Stimulated activated CD4-positive, alpha-beta T cell treated with anti-CD3 and anti-CD28 coated beads, Interleukin-15, amount 100 ng/mL, for 1 hour (primary cell): ENCODE measurements around the gene WASF1.
"Not testable (repeated sequence)": the region's sequence is repeated elsewhere in the genome, so short reads cannot be mapped to it uniquely, and the experiment has no call there.

Experiments
- DNase-seq, 2 donors: peaks; one replicate each; pipeline ENCODE4 v3.0.0-alpha.2; 2020; ENCODE audit warnings: low read depth in 1 of 2, low spot score in 1 of 2

Gene WASF1

DNA sequence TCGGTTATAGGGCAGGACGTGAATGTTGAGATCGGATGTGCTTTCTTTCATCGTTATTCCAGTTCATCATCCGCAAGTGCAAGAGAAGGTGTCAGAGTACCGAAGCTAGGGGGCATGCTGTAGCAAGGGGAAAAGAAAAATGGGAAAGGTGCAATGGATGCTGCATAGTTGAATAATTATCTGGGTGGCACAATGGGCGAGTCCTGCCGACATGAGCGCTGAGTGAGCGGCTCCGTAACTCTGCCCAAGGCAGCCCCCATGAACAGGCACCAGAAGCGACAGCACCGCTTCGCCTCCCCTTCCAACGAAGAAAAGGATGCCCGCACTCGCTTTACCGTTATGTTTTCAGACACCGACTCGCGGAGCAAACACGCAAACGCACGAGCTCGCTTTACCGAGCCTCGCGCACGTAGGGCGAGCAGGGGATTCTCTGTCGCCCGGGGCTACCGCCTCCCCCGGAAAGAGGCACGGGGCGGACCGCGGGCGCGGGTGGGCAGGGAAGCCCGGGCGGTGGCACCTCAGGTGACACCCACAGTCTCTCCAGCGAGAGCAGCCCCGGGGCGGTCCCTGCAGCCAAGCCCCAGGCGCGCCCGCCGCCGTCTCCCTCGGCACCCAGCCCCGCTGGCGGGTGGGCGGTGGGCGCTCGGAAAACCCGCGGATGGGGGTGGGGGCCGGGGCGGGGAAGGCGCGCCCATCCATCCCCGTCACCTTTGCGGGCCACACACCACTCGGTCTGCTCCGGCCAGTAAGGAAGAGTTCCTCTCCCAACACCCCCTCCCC is 654 bp downstream of the WASF1 start:
- peak; percentile 39 to 45 for DNase-seq

DNA sequence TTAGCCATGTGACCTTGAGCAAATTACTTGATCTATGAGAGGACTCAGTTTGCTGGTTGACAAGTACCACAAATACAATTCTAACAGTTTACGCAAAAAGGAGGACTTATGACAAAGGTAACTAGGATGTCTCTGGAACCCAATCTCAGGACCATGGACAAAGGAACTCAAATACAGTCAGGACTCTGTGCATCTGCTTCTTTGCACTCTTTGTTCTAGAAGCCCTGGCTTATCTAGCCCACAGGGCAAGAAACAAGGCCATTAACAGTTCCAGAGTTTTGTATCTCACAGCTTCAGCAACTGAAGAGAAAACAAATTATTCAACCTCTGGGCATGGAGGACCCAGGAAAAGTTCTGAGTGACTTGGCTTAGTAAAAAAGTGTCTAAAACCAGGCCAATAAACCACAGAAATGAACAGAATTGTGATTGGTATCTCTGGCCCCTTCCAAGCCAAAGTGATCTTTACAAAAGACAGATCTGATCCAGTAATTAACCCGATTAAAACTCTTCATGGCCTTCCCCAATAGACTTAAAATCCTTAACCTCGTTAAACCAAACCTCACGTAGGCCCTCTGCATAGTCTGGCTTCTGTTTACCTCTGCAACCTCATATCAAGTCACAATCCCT is 5.9 kb downstream of the WASF1 start:
- no peak for DNase-seq

DNA sequence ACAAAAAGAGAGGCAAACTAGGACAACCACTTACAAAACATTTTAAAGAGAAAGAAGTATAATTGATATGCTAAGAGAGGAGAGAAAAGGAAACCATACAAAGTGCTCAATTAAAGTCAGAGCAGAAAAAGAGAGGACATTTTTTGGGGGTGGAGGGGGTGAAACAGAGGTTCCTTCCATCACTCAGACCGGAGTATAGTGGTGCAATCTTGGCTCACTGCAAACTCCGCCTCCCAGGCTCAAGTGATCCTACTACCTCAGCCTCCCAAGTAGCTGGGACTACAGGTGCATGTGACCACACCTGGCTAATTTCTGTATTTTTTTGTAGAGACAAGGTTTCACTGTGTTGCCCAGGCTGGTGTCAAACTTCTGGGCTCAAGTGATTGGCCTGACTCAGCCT is 9.4 kb downstream of the WASF1 start:
- DNase-seq = no peak

DNA sequence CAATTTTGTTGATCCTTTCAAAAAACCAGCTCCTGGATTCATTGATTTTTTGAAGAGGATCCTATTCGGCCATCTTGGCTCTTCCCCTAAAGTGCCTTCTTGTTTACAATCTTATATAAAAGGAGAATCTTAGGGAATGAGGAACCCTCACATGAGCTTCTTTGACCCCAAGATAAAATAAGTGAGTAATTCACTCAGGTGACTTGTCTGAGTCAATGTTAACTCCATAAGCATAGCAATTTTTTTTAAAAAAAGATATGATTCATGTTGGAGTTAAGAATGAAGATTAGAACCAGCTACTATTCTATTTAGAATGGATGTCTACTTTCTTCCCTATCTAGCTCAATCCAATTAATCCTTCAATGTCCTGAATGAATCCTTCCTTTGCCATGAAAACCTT is 21.0 kb downstream of the WASF1 start:
- DNase-seq = no peak

DNA sequence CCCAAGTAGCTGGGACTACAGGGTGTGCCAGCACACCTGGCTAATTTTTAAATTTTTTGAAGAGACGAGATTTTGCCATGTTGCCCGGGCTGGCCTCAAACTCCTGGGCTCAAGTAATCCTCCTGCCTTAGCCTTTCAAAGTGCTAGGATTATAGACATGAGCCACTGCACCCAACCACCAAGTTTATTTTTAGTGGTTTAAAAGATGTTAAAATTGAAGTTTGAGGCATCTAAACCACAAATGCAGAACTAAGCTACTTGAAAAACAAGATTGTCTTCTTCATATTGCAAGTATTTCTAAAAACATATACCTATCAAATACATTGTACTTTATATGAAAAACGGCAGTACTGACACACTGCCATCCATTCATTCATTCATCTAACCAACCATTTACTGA is 31.6 kb downstream of the WASF1 start:
- DNase-seq = no peak

DNA sequence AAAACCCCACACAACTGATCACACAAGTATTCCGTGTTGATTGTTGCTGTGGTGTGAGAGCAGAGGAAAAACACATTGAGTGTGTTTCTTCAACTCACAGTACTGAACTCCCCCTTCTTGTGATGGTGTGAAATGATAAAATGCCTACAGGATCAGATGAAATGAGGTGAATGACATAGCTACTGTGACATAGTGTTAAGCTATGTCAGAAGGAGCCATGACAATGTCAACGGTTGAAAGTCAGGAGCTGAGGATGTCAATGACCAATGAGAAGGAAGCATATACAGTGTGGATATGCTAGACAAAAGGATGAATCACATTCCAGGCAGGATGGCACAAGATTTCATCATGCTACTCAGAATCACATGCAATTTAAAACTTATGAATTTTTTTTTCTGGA is 38.8 kb downstream of the WASF1 start:
- DNase-seq = no peak

DNA sequence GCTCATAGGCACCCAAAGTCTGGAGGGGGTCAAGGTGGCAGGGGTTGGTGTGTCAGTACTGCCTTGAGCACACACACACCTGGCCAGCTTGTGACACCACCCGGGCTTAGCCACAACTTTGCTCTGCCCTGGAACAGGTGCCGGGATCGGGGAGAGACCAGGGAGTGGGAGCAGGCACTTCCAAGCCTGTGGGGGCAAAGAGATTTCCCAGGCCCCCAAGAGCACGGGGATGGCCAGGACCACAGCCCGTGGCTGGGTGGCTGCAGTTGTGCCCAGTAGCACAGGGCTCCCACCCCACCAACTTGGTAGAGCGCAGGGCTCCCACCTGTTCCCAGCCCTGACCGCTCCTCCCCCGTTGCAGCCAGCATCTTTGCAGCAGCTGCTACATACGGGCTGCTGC is 40.4 kb downstream of the WASF1 start:
- no peak for DNase-seq

DNA sequence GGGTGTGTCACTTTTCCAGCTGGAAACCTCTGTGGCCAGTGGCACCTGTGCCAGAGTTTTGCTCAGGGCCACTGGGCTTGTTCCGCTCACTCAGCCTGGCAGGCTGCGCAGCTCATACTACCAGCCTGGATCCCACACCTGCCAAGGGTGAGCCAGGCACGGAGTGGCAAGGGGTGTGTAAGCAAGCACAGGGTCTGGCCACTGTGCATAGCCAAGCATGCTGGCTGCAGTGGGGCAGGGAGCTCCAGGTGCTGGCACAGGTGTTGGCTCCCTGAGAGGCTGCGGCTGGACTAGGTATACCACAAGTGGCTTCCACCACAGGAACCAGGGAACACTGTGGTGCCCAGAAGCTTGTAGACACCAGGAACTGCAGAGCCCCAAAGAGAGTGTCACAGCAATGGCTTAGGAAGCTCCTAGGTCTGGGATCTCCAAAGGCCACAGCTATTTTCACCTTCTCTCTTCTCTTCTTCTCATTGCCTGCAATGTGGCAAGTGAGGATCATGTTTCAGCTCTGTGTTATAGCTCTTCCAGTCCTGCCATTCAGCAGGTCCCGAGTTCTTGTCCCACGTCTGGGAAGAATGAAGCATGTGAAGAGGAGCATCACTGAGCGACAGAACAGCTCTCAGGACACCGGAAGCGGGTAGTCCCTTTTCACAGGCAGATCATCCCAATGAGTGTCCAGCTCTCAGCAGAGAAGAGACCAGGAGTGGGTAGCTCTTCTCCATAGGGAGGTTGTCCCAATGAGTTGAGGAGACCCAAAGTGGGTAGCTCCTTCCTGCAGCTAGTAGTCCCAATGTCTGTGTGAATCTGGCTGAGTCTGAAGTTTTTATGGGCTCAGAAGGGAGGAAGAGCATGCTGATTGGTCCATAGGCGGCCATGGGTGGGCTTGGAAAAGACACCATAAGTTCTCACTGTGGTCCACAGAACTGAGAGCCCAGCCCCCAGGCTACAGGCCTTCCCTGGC is 41.3 kb downstream of the WASF1 start:
- no peak for DNase-seq

DNA sequence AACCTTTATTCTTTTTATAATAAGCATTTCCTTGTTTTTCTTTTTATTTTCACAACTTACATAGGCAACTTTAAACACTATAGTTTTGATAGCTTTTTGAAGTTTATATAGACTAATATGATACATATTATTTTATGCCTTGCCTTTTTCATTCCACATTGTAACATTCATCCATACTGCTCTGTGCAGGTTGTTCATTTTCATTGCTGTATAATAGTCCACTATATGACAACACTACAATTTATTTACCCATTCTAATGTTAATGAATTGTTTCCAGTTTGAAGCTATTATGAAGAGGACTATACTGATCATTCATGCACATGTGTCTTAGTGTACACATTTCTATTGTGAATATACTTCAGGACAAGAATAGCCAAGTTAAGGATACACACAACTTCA is 49.1 kb downstream of the WASF1 start:
- no peak for DNase-seq

DNA sequence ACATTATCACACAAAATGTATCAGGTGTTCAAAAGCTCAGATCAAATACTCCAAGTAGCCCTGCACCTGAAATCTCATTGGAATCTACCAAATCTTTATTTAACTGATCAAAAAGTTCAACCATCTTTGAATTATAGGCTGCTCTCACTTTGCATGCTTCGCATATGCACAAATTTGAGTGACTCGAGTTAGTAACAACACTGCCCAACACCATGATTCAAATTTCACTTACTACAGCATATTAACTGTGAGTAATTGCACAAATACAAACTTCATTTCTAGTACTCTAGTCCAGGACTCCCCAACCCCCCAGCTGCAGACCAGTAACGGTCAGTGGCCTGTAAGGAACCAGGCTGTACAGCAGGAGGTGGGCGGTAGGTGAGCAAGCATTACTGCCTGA is 51.1 kb downstream of the WASF1 start:
- DNase-seq = no peak

DNA sequence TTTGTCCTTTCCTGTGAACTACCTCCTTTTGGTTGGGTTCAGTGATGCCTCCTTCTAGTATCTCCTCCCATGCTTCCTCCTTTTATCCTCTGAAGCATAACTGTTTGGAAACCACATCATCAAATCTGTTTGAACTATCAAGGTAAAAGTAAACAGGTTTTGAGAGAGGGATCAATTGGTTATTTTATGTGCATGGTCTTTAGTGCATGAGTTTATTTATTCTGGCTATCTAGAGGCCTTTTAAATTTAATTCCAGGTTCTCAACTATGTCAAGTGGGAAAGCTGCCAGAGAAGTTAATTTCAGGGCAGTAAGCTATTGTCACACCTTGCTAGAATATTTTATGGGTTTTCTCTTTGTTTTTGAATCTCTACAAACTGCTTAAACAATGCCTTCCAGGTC is 54.1 kb downstream of the WASF1 start:
- DNase-seq = no peak

DNA sequence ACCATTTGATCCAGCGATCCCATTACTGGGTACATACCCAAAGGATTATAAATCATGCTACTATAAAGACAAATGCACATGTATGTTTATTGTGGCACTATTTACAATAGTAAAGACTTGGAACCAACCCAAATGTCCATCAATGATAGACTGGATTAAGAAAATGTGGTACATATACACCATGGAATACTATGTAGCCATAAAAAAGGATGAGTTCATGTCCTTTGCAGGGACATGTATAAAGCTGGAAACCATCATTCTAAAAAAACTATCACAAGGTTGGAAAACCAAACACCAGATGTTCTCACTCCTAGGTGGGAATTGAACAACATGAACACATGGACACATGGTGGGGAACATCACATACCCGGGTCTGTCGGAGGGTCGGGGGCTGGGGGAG is 57.8 kb downstream of the WASF1 start:
- DNase-seq = not testable (repeated sequence)

DNA sequence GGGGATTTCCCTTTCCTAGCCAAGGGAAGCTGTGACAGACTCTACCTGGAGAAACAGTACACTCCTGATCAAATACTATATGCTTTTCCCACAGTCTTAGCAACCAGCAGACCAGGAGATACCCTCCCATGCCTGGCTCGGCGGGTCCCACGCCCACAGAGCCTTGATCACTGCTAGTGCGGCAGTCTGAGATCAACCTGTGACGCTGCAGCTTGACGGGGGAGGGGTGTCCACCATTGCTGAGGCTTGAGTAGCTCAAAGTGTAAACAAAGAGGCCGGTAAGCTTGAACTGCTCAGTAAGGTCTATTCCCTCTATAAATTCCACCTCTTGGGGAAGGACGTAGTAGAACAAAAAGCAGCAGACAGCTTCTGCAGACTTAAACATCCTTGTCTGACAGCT is 63.2 kb downstream of the WASF1 start:
- no peak for DNase-seq

DNA sequence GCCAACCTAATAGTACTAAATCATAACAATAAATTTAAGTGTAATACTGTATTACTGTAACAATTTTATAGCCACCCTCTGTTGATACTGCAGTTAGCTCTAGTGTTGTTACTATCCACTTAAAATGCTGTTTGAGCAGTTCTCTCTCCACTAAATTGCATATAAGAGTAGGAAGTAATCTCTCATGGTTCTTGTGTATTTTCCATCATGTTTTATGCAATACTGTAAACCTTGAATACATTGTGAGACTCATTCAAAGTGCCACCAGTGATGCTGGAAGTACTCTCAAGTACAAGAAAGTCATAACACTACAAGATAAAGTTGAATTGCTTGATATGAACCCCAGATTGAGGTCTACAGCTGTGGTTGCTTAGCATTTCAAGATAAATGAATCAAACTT is 65.5 kb downstream of the WASF1 start:
- no peak for DNase-seq

DNA sequence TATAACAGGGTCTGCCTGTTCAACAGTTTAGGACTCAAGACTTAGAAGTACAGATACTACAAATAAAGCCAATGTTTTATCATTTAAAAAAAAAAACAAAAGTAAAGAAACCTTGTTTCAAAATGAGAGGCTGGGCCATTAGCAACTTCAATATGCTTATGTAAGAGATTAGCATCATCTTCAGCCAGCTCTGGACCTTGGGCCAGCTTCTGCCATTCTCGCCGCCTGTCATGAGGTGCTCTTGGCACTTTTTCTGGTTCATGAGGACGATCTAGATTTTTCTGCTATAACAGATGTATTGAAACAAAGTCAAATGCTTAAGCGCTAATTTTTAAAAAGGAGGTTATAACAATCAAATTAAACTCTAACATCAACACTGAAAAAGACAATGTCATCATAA is 74.2 kb downstream of the WASF1 start:
- no peak for DNase-seq

DNA sequence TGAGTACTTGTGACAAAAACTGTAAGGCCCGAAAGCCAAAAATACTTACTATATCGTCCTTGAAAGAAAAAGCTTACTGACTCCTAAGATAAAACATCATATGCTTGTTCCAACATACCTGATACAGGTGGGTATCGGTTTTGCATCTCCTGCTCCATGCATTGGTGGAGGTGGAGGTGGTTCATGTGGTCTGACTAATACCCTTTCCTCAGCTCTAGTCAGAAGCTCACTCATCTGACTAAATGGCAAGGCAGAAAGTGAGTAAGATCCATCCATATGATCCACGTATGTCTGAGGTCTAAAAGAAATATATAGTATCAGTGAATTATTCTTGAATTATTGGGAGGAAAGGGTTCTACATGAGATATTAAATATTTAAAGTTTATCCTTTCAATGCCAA is 76.2 kb downstream of the WASF1 start:
- DNase-seq = no peak

DNA sequence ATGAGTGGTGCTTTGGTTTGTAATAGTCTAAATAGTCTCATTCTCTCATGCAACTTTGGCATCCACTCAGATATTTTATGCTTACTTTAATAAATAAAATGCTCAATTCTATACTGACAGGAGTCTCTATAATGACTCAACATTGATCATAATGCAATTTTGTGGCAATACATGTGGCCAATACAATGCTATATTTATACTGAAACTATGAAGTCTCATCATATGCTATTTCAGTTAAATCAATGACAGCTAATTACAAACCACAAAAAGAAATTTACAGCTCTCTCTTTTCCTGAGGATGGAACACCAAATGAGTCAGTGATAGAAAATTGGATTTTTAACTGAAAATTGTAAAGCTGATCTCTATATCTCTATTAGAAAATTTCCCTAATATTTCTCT is 77.1 kb downstream of the WASF1 start:
- no peak for DNase-seq

DNA sequence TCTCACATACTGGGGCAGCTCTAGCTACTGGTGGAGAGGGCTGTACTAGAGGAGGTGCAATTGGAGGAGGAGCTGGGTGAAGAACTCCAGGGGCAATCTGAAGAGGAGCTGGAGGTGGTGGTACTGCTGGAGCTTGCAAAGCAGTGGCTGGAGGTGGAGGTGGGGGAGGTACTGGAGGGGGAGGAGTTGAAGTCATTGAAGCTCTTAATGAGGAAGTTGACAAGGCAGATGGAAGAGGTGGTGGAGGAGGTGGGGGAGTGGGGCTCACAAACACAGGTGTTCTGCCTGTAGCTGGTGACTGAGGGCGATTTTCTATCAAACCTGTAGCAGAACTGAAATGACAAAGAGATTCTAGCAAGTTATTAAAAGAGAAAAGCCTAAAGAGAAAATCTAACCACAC is 77.6 kb downstream of the WASF1 start:
- no peak for DNase-seq

DNA sequence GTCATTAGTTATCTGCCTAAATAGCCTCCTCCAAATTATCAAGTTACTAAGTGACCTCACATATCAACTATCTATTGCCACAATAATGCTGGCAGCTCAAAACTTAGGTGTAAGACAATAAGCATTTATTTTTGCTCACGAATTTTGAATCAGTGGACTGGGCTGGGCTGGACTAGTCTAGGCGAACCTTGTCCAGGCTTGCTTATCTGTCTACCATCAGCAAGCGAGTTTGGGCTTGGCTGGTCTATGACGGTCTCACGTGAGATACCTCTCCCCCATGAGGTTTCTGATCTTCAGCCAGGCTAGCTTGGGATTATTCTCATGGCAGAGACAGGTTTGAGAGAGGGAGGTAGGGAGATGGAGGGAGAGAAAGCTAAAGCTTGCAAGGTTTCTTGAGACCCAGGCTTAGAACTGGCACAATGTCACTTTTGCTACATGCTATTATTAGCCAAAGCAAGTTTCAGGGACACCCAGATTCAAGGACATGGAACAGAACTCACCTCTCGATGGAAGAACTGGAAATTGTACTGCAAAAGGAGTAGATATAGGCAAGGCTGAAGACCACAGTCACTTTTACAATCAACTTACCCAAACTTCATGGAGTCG is 80.9 kb downstream of the WASF1 start:
- DNase-seq = no peak

DNA sequence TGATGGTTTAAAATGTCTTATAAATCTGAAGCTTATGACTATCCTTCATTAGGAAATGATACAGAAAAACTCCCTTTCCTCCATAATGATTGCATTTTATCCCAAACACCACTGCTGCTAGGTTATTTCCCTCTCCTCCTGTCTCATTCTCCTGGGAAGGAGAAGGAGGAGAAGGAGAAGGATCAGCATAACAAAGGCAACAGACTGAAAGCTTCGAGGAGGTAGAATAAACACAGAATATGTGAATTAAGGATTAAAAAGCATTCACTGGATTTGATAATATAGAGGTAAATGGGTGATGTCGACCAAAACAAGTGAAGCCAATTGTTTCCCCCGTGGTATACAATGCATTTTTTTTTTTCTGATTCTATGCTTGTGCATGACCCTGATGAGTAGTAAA is 82.0 kb downstream of the WASF1 start:
- DNase-seq = no peak

DNA sequence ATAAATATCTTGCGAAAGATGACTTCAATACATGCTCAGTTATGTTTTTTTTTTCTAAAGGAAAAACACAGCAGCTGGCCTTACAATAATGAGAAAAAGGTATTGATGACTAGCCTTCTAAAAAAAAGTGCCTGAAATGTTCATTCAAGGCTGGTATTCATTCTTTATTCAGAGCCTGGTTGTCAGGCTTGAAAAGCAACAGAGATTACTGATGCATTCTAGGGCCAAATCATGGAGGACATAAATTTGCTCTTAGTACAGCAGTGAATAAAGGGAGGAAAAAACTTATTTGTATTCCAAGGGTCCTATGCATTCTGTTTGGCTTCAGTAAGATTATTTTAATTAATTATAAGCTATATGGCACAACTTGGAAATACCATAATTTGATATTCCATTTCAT is 83.5 kb downstream of the WASF1 start:
- no peak for DNase-seq

DNA sequence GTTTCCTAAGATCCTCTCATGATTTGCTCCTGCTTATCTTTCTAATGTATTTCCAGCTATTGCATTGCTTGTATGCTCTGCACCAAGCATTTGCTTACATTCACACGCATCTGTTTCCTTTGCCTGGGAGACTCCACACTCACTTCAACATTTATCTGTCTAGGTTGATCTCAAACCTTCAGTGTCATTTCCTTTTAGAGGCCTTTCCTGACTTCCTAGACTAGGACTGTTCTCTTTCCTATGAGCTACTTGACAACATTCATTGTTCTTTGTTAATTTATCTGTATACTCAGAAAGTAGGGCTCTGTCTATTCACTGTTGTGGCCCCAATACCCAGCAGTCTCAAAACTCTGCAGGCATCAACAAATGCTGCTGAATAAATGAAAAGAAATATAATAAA is 84.4 kb downstream of the WASF1 start:
- no peak for DNase-seq
